AG10803 (cell line): ENCODE measurements around the gene TIMM23.
"Not testable (repeated sequence)": the region's sequence is repeated elsewhere in the genome, so short reads cannot be mapped to it uniquely, and the experiment has no call there.

Source experiments
- DNase-seq: peaks from one replicate; pipeline ENCODE4 v3.0.0; 2010; ENCODE audit warnings: low read depth
- H3K4me3 ChIP-seq: 2 replicates; pipeline ENCODE4 v1.5.1; 2011; ENCODE audit warnings: mild to moderate bottlenecking, low read length, control low read depth
- CTCF ChIP-seq: conservative IDR thresholded peaks from 2 replicates; pipeline ENCODE4 v1.5.1; 2011; ENCODE audit warnings: mild to moderate bottlenecking, low read length, control low read depth, inconsistent platforms

TIMM23 gene

GRCh38 chr10:46042527-46042926, 70.2 kb downstream of the TIMM23 start:
- TF ChIP-seq CTCF: no peak
- no peak for DNase-seq
- no peak overlapping the region for H3K4me3 ChIP-seq

GRCh38 chr10:46046261-46046660, 74.0 kb downstream of the TIMM23 start, which contains the start of gene MSMB:
MSMB (minus strand) TSS chr10:46046269; CDS start chr10:46046237, 32 bp downstream.
- TF ChIP-seq CTCF: no peak
- no peak within 1 kb of the TSS for H3K4me3 ChIP-seq
- DNase-seq: no peak

- no peak for DNase-seq
- no peak for TF ChIP-seq CTCF
- H3K4me3 ChIP-seq: no peak overlapping the region
These were observed 75.9 kb downstream of the TIMM23 start for GRCh38 chr10:46048152-46048551.

- not testable (repeated sequence) for DNase-seq, H3K4me3 ChIP-seq
These were observed 77.2 kb downstream of the TIMM23 start for GRCh38 chr10:46049497-46049831.

GRCh38 chr10:46050941-46051623, 78.8 kb downstream of the TIMM23 start:
- TF ChIP-seq CTCF: no peak
- no peak overlapping the region for H3K4me3 ChIP-seq
- DNase-seq: no peak

GRCh38 chr10:46052057-46052790, 79.9 kb downstream of the TIMM23 start:
- TF ChIP-seq CTCF: no peak
- no peak overlapping the region for H3K4me3 ChIP-seq
- no peak for DNase-seq

- no peak overlapping the region for H3K4me3 ChIP-seq
- no peak for DNase-seq
- no peak for TF ChIP-seq CTCF
These were observed 80.6 kb downstream of the TIMM23 start for GRCh38 chr10:46052791-46053375.
